KOPT-K1 (cell line): ENCODE measurements around the gene ASB3.
"Not testable (repeated sequence)": the region's sequence is repeated elsewhere in the genome, so short reads cannot be mapped to it uniquely, and the experiment has no call there.

ENCODE experiments used
- H3K27ac ChIP-seq: fragments of 200-600 bp; sonication (generic); 2 replicates; pipeline ENCODE4 v1.5.1; 2016; ENCODE audit warnings: antibody characterized with exemption, mild to moderate bottlenecking, low read depth, low read length; ENCODE audit not compliant: poor library complexity, severe bottlenecking
- H3K36me3 ChIP-seq: fragments of 200-600 bp; sonication (generic); 2 replicates; pipeline ENCODE4 v1.5.1; 2017; ENCODE audit warnings: antibody characterized with exemption, mild to moderate bottlenecking, low read length, moderate library complexity; ENCODE audit not compliant: insufficient read depth
- H3K9me3 ChIP-seq: fragments of 200-600 bp; sonication (generic); 2 replicates; pipeline ENCODE4 v1.5.1; 2017; ENCODE audit warnings: antibody characterized with exemption, low read length, mild to moderate bottlenecking; ENCODE audit not compliant: insufficient read depth, poor library complexity, severe bottlenecking

ASB3 gene

DNA sequence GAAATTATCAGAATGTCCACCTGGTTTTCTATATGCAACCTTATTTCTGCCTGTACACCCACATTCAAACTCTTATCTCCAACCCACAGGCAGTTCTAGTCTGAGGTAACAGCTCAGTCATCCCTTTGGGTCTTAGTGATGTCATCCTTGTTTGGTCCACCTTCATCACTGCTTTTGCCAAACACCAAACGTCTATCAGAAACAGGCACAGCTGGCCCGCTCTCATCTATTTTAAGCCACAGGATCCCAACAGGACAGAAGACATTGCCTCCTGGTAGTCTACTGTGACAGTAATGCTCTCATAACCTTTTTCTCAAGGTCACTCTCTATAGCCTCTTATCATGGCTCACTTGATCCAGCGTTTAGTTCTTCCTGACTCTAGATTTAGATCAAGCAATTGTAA is 118.1 kb downstream of the ASB3 start:
- H3K36me3 ChIP-seq, result peaks cover 12% of the 10 kb centered on the region; the same call in 1 of the 2 replicates
- no peak overlapping the region for H3K27ac ChIP-seq
- H3K9me3 ChIP-seq, result no peaks in the 10 kb centered on the region

DNA sequence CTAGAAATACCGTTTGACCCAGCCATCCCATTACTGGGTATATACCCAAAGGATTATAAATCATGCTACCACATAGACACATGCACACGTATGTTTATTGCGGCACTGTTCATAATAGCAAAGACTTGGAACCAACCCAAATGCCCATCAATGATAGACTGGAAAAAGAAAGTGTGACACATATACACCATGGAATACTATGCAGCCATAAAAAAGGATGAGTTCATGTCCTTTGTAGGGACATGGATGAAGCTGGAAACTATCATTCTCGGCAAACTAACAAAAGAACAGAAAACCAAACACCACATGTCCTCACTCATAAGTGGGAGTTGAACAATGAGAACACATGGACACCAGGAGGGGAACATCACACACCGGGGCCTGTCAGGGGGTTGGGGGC is 119.6 kb downstream of the ASB3 start:
- H3K36me3 ChIP-seq, result peaks cover 12% of the 10 kb centered on the region; the same call in 1 of the 2 replicates
- not testable (repeated sequence) for H3K9me3 ChIP-seq, H3K27ac ChIP-seq

DNA sequence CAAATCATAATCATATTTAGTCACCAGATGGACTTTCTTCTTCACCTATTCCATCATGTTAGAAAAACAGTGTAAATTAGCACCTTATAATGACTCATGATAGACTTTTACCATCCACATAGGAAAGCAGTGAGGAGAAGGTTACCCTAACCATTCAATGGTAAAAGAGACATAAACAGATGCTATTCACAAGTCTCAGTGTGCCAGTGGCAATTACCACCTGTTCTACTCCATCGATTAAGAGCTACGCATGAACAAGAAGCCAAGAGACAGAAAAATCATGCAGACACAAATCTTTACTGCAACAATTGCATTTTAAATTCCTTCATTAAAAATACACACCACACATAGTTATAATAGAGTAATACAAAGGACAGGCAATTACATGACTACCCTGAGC is 125.9 kb downstream of the ASB3 start:
- H3K27ac ChIP-seq, result no peak overlapping the region

DNA sequence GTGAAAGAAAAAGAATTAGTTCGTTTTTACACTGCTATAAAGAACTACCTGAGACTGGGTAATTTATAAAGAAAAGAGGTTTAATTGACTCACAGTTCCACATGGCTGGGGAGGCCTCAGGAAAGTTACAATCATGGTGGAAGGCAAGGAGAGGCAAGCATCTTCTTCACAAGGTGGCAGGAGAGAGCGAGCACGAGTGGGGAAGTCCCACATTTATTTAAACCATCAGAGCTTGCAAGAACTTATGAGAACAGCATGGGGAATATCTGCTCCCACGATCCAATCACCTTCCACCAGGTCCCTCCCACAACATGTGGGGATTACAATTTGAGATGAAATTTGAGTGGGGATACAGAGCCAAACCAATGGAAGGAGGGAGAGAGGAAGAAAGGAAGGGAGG is 128.3 kb downstream of the ASB3 start:
- not testable (repeated sequence) for H3K36me3 ChIP-seq, H3K9me3 ChIP-seq, H3K27ac ChIP-seq

More for the DNA sequence above, 125.9 kb downstream of the ASB3 start:
- Histone ChIP-seq H3K9me3 (no peaks in the 10 kb centered on the region), H3K36me3 (no peaks in the 10 kb centered on the region)

DNA sequence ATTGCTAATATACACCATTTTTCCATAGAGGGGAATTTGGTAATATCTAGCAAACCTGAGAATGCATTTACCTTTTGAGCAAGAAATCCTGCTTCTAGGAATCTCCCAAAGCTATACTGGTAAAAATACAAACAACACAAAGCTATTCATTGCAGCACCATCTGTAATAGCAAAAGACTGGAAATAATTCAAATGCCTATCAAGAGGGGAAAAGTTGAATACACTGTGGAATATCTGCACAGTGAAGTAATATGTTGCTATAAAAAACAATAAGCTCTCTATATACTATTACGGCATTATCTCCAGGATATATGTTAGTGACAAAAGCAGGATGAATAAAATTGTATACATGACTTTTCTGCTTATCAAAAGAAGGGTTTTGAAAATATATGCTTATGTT is 131.5 kb downstream of the ASB3 start:
- no peaks in the 10 kb centered on the region for H3K36me3 ChIP-seq
- no peak overlapping the region for H3K27ac ChIP-seq
- H3K9me3 ChIP-seq, result no peaks in the 10 kb centered on the region

DNA sequence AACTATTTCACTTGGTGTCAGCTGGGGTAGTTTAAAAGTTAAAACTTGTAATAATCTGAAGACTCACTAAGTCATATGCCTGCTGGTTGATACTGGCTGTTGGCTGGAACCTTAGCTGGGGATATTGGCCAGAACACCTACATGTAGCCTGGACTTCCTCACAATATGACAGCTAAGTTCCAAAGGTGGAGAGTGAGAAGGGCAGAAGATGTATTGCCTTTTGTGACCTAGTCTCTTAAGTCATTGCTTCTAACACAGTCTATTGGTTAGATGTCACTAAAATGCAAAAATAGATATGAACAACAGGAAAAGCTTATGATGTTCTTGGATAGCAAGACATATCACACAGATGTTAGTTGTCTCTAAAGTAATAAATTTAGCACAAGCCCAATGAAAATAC is 132.4 kb downstream of the ASB3 start:
- Histone ChIP-seq H3K9me3 (no peaks in the 10 kb centered on the region), H3K27ac (no peak overlapping the region), H3K36me3 (no peaks in the 10 kb centered on the region)

DNA sequence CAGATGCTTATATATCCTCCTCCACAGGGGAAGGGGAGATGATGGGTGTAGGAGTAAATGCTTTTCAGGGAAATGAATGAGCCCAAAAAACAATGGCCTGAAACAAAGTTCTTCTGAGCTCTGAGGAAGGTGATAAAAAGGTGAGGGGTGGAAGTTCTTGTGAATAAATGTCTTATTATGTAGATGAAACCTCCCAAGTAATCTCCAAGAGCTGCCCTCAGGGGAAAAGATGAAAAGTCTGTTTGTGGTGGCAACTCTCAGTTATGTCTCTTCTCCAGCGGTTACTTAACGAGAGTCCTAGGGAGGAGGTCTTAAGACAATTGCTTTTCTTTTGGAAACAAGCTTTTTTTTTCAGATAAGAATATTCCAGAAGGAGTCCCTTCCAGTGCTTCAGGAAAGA is 134.6 kb downstream of the ASB3 start:
- Histone ChIP-seq H3K36me3 (no peaks in the 10 kb centered on the region), H3K9me3 (no peaks in the 10 kb centered on the region), H3K27ac (no peak overlapping the region)

DNA sequence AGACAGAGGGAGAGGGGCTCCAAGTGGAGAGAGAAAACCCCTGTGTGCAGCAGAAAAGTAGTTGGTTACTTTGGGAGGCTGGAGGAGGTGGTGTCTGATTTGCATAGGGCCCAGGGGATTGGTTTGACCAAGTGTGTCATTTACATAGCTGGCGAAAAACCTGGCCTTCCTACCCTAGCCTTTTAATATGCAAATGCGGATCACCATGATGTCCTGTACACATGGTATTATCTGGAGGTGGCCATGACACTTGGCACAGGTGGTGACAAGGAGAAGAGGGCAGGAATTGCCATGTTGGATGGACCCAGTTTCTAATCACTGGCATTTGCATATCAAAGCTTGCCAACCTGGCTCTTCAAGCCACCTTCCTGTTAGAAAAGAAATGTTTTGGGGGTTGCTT is 140.0 kb downstream of the ASB3 start:
- Histone ChIP-seq H3K9me3 (no peaks in the 10 kb centered on the region), H3K36me3 (no peaks in the 10 kb centered on the region), H3K27ac (no peak overlapping the region)

DNA sequence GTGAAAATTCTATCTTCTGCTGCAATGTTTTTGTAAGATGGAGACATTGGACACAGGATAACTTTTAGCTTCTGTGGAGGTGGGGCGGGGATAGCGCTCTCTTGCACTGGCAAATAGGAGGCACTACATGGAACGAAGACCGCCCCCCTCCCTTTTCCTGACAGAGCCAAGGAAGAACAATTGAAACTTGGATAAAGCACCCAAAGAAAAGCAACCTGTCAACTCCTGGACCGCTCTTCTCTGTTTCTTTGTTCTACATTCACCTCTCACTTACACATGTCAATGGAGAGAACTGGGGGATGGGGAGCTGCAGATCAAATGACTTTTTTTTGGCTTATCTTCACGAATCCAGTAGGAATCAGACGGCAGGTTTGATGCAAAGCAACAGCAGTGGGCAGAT is 145.5 kb downstream of the ASB3 start:
- no peaks in the 10 kb centered on the region for H3K36me3 ChIP-seq
- H3K27ac ChIP-seq, result no peak overlapping the region
- H3K9me3 ChIP-seq, result no peaks in the 10 kb centered on the region

DNA sequence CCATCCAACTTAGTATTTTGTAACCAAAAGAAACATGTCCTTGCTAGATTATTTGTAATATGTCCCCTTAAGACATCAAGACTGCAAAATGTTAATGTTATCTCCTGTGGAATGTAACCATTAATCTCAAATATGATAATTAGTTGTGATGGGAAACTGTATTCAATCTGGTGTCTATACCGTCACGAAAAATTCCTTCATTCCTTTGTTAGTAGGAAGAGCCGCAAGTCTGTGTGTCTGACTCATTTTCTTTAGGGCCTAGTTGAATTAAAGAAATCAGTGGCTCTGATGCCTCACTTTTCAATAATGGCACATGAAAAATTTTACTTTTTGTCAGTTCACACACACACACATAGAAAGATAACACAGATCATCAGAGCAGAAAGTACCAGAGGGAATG is 146.3 kb downstream of the ASB3 start:
- no peak overlapping the region for H3K27ac ChIP-seq
- no peaks in the 10 kb centered on the region for H3K9me3 ChIP-seq
- H3K36me3 ChIP-seq, result no peaks in the 10 kb centered on the region

DNA sequence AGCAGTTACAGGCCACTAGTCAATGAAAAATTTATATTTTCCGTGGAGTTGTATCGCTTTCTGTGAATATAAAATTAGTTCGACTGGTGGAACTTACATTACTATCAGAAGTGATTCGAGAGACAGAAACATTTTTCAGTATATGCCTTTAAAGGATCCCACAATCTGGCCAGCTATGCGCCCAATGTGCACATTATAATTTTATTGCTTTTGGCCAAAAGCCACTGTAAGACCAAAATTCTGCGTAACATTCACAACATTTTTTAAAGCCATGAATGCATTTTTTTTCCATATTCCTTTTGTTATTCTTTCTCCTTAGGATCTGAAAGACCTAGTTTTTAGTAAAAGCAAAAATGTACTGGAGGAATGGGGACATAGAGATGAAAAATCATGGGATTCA is 150.2 kb downstream of the ASB3 start:
- no peaks in the 10 kb centered on the region for H3K9me3 ChIP-seq
- H3K27ac ChIP-seq, result no peak overlapping the region
- no peaks in the 10 kb centered on the region for H3K36me3 ChIP-seq

DNA sequence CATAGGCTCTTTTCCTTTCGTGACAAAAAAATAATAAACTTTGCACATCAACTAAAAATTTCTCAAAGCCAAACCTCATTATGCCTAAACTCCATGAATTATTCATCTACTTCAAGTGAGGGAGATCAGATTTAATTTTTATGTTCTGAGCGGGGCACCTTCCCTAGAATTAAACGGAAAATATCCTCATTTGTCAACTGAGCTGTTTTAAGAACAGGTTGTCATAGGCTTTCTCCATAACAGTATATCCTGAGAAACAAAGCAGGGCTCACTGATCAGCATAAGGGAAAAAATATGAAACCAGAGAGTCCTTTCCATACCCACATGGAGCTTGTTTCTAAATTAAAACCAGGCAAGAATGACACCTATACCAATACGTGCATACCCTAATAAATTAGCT is 150.6 kb downstream of the ASB3 start:
- no peaks in the 10 kb centered on the region for H3K9me3 ChIP-seq
- no peaks in the 10 kb centered on the region for H3K36me3 ChIP-seq
- H3K27ac ChIP-seq, result no peak overlapping the region

DNA sequence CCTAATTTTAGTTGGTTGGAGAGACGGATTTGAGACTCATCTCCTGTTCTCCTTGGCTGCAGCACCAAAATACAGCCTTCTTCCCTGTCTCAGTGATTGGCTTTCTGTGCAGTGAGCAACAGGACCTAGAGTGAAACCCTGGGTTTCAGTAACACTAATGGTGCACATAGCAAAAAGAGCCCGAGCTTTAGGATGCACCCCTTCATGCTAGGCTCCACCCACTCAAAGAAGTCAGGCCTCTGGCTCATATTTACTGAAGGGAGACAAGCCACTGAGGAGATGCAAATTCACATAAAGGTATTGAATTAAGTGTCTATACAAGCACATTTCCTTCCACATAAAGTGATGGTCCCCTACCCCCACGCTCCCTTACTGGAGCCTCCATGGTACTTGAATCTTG is 151.1 kb downstream of the ASB3 start:
- Histone ChIP-seq H3K27ac (no peak overlapping the region), H3K9me3 (no peaks in the 10 kb centered on the region), H3K36me3 (no peaks in the 10 kb centered on the region)

DNA sequence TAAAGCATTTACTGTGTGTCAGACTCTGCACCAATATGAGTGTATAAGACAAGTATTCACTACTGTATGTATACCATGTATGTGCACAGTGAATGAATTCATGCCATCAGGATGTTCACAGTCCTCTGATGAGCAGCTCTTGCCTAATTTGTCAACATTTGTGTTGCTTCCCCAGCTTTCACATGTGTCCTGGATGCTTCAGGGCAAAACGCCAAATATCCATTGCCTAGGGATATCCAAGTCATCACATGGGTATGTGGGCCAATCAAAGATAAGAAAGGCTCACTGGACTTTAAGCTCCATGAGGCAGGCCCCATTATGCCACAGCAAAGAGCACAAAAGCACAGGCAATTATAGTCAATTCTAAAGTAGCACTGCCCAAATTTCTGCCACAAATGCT is 153.3 kb downstream of the ASB3 start:
- H3K27ac ChIP-seq, result no peak overlapping the region
- H3K9me3 ChIP-seq, result no peaks in the 10 kb centered on the region
- H3K36me3 ChIP-seq, result no peaks in the 10 kb centered on the region

DNA sequence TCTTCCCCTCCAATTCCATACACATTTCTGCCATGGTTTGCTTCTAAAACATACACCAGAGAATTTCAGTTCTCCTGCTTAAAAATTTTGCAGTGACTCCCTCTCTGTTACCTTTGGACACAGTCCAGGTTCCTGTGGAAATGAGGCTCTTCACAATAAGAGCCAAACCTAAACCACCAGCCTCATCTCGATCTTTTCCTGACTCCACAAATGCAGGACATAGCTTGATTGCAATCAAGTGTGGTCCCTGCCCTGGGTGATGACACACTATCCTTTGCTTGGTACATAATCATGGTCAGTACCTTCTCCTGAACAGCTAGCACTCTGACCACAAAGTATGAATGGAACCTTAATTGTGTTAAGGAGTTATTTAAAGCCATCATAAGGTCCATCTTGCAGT is 154.0 kb downstream of the ASB3 start:
- H3K9me3 ChIP-seq, result no peaks in the 10 kb centered on the region
- H3K36me3 ChIP-seq, result no peaks in the 10 kb centered on the region
- H3K27ac ChIP-seq, result no peak overlapping the region

DNA sequence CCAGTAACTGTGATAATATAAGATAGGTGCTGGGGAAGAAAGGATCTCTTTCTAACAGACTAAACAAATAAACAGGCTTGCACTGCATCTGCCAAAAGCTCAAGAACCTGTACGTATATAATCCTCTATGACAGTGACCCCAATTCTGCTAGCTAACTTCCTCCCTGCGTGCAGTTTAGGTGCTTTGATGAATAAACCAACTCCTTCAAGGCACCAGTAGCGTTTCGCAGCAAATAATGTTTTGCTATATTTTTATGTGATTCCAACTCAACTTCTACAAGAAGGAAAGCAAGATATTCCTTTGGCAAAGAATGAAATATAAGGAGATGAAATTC is 154.7 kb downstream of the ASB3 start:
- H3K27ac ChIP-seq, result no peak overlapping the region

More for the DNA sequence above, 154.7 kb downstream of the ASB3 start:
- Histone ChIP-seq H3K9me3 (no peaks in the 10 kb centered on the region), H3K36me3 (no peaks in the 10 kb centered on the region)
